Urinary bladder (tissue), 4 donors: Measurements from ENCODE around the gene AKNA. TPM values are rescaled to one million over a fixed set of nuclear protein-coding genes. Genes with fewer than 3 reads are reported as not detected.

Experiments used
- DNase-seq: peaks from one replicate; pipeline ENCODE4 v3.0.0-alpha.2; 2015; ENCODE audit errors: extremely low spot score
- H3K27ac ChIP-seq: one replicate; pipeline ENCODE4 v1.5.1; 2013; ENCODE audit warnings: low read depth, mild to moderate bottlenecking, moderate library complexity
- H3K36me3 ChIP-seq: one replicate; pipeline ENCODE4 v1.6.1; 2013; ENCODE audit warnings: mild to moderate bottlenecking, moderate library complexity; ENCODE audit not compliant: insufficient read depth
- H3K4me1 ChIP-seq: one replicate; pipeline ENCODE4 v1.6.1; 2013; ENCODE audit warnings: mild to moderate bottlenecking, moderate library complexity; ENCODE audit not compliant: insufficient read depth
- H3K4me3 ChIP-seq: one replicate; pipeline ENCODE4 v1.5.1; 2013; ENCODE audit warnings: low read depth, low read length
- WGBS: extraction: QIAGEN DNeasy Blood & Tissue Kit; methylation state at CpG from one replicate; pipeline ENCODE4 v1.1.7; 2013; 5-methylcytosine and 5-hydroxymethylcytosine counted together
- polyA plus RNA-seq: library from polyadenylated mRNA; stranded (reverse); fragments of 200-250 nt; gene quantifications from one replicate; pipeline ENCODE4 v1.2.3, GENCODE V29; 2013
- total RNA-seq: library from RNA; depleted of rRNA; stranded (reverse); fragments of >200 nt; gene quantifications from one replicate; pipeline ENCODE4 v1.2.3, GENCODE V29; 2014
- donor health status: healthy with polysubstance abuse.
- donor health status: healthy.

The AKNA gene
- total and polyA plus RNA-seq, 2 donors: 21.2 to 25.5 TPM

- H3K27ac ChIP-seq: no peak overlapping the region
- 85% methylated on average over 11 of the region's 11 CpGs for WGBS
- no peak for DNase-seq
- H3K4me3 ChIP-seq: no peak overlapping the region
- peaks cover 31% of the 10 kb centered on the region for H3K36me3 ChIP-seq
- no peaks in the 10 kb centered on the region for H3K4me1 ChIP-seq
Measured at GRCh38 chr9:114346146-114346545, 41.6 kb downstream of the AKNA start.

GRCh38 chr9:114345493-114346065 lies 42.2 kb downstream of the AKNA start:
- H3K36me3 ChIP-seq: peaks cover 31% of the 10 kb centered on the region
- WGBS: 93% methylated on average over 7 of the region's 7 CpGs
- DNase-seq: no peak
- no peak overlapping the region for H3K4me3 ChIP-seq
- no peak overlapping the region for H3K27ac ChIP-seq
- no peaks in the 10 kb centered on the region for H3K4me1 ChIP-seq

GRCh38 chr9:114344692-114345091 lies 43.1 kb downstream of the AKNA start:
- H3K27ac ChIP-seq: no peak overlapping the region
- 59% methylated on average over 3 of the region's 3 CpGs for WGBS
- no peaks in the 10 kb centered on the region for H3K4me1 ChIP-seq
- H3K36me3 ChIP-seq: peaks cover 29% of the 10 kb centered on the region
- H3K4me3 ChIP-seq: no peak overlapping the region
- DNase-seq: no peak

- H3K4me3 ChIP-seq: no peak overlapping the region
- no peaks in the 10 kb centered on the region for H3K4me1 ChIP-seq
- 88% methylated on average over 11 of the region's 11 CpGs for WGBS
- H3K36me3 ChIP-seq: peaks cover 29% of the 10 kb centered on the region
- DNase-seq: no peak
- no peak overlapping the region for H3K27ac ChIP-seq
Measured at GRCh38 chr9:114344188-114344566, 43.6 kb downstream of the AKNA start.

GRCh38 chr9:114343471-114344187 lies 44.2 kb downstream of the AKNA start:
- Histone ChIP-seq H3K4me3 (no peak overlapping the region), H3K27ac (no peak overlapping the region), H3K36me3 (peaks cover 27% of the 10 kb centered on the region), H3K4me1 (no peaks in the 10 kb centered on the region)
- 77% methylated on average over 9 of the region's 9 CpGs for whole genome bisulfite sequencing
- no peak for DNase-seq

- Histone ChIP-seq H3K36me3 (peaks cover 26% of the 10 kb centered on the region), H3K27ac (no peak overlapping the region), H3K4me3 (no peak overlapping the region), H3K4me1 (no peaks in the 10 kb centered on the region)
- 90% methylated on average over 5 of the region's 5 CpGs for WGBS
- no peak for DNase-seq
Measured at GRCh38 chr9:114342755-114343440, 44.9 kb downstream of the AKNA start.

- H3K36me3 ChIP-seq: peaks cover 22% of the 10 kb centered on the region
- no peak for DNase-seq
- H3K4me3 ChIP-seq: no peak overlapping the region
- 95% methylated on average over 4 of the region's 4 CpGs for WGBS
- no peaks in the 10 kb centered on the region for H3K4me1 ChIP-seq
- H3K27ac ChIP-seq: no peak overlapping the region
Measured at GRCh38 chr9:114341991-114342390, 45.8 kb downstream of the AKNA start.

- no peaks in the 10 kb centered on the region for H3K4me1 ChIP-seq
- no peak overlapping the region for H3K4me3 ChIP-seq
- no peak overlapping the region for H3K27ac ChIP-seq
- DNase-seq: no peak
- H3K36me3 ChIP-seq: peaks cover 18% of the 10 kb centered on the region
- 91% methylated on average over 12 of the region's 12 CpGs for WGBS
Measured at GRCh38 chr9:114341152-114341830, 46.5 kb downstream of the AKNA start.

- WGBS: 82% methylated on average over 16 of the region's 16 CpGs
- Histone ChIP-seq H3K4me3 (no peak overlapping the region), H3K36me3 (peaks cover 17% of the 10 kb centered on the region), H3K4me1 (no peaks in the 10 kb centered on the region), H3K27ac (no peak overlapping the region)
- no peak for DNase-seq
Measured at GRCh38 chr9:114339130-114339908, 48.5 kb downstream of the AKNA start.

GRCh38 chr9:114338187-114338586 lies 49.6 kb downstream of the AKNA start:
- WGBS: 91% methylated on average over 2 of the region's 2 CpGs
- Histone ChIP-seq H3K4me3 (no peak overlapping the region), H3K4me1 (no peaks in the 10 kb centered on the region), H3K27ac (no peak overlapping the region), H3K36me3 (peaks cover 14% of the 10 kb centered on the region)
- no peak for DNase-seq

GRCh38 chr9:114336699-114337395 lies 50.9 kb downstream of the AKNA start:
- Histone ChIP-seq H3K4me3 (no peak overlapping the region), H3K27ac (no peak overlapping the region), H3K4me1 (no peaks in the 10 kb centered on the region), H3K36me3 (peaks cover 9% of the 10 kb centered on the region)
- no peak for DNase-seq
- WGBS: 90% methylated on average over 23 of the region's 23 CpGs

GRCh38 chr9:114336157-114336556 lies 51.6 kb downstream of the AKNA start:
- H3K36me3 ChIP-seq: peaks cover 6% of the 10 kb centered on the region
- no peak overlapping the region for H3K27ac ChIP-seq
- DNase-seq: no peak
- WGBS: 68% methylated on average over 10 of the region's 10 CpGs
- no peak overlapping the region for H3K4me3 ChIP-seq
- H3K4me1 ChIP-seq: no peaks in the 10 kb centered on the region

- Histone ChIP-seq H3K27ac (no peak overlapping the region), H3K4me3 (no peak overlapping the region), H3K36me3 (peaks cover 5% of the 10 kb centered on the region), H3K4me1 (no peaks in the 10 kb centered on the region)
- 48% methylated on average over 2 of the region's 2 CpGs for WGBS
- no peak for DNase-seq
Measured at GRCh38 chr9:114335745-114336144, 52.0 kb downstream of the AKNA start.
